Mesenchymal stem cell (in vitro differentiated cells and primary cell): ENCODE results near the gene TGFB1.
"Not testable (repeated sequence)": the region's sequence is repeated elsewhere in the genome, so short reads cannot be mapped to it uniquely, and the experiment has no call there.

Experiments used
- DNase-seq: peaks from one replicate; pipeline ENCODE4 v3.0.0-alpha.2; 2013
- H2AFZ ChIP-seq: one replicate; pipeline ENCODE4 v1.6.1; 2013; ENCODE audit warnings: low read depth, mild to moderate bottlenecking, control low read depth, inconsistent platforms, low read length, moderate library complexity
- H2AK5ac ChIP-seq: 2 replicates; pipeline ENCODE4 v1.6.1; 2013; ENCODE audit warnings: low read length, moderate library complexity, mild to moderate bottlenecking, inconsistent platforms; ENCODE audit not compliant: severe bottlenecking
- H2BK120ac ChIP-seq: one replicate; pipeline ENCODE4 v1.6.1; 2013; ENCODE audit warnings: low read depth, mild to moderate bottlenecking, inconsistent platforms, low read length, moderate library complexity
- H2BK12ac ChIP-seq, 2 experiments: one replicate each; pipeline ENCODE4 v1.6.1; 2013; ENCODE audit warnings: inconsistent platforms in 2 of 2, low read length in 2 of 2, mild to moderate bottlenecking in 2 of 2, moderate library complexity in 2 of 2, control low read depth in 1 of 2
- H2BK15ac ChIP-seq: one replicate; pipeline ENCODE4 v1.6.1; 2013; ENCODE audit warnings: mild to moderate bottlenecking, low read depth, inconsistent platforms; ENCODE audit not compliant: poor library complexity, severe bottlenecking
- H2BK5ac ChIP-seq: 2 replicates; pipeline ENCODE4 v1.6.1; 2013; ENCODE audit warnings: low read depth, mild to moderate bottlenecking, low read length, control low read depth, inconsistent platforms; ENCODE audit not compliant: poor library complexity, severe bottlenecking
- H3K14ac ChIP-seq, 2 experiments: one replicate each; pipeline ENCODE4 v1.6.1; 2013; ENCODE audit warnings: inconsistent platforms in 2 of 2, low read length in 2 of 2, control low read depth in 1 of 2, mild to moderate bottlenecking in 1 of 2, moderate library complexity in 1 of 2
- H3K18ac ChIP-seq, 2 experiments: one replicate each; pipeline ENCODE4 v1.6.1; 2013; ENCODE audit warnings: inconsistent platforms in 2 of 2, low read length in 2 of 2, control low read depth in 1 of 2, low read depth in 1 of 2, mild to moderate bottlenecking in 1 of 2
- H3K23ac ChIP-seq, 2 experiments: one replicate each; pipeline ENCODE4 v1.6.1; 2013; ENCODE audit warnings: inconsistent platforms in 2 of 2, low read length in 2 of 2, mild to moderate bottlenecking in 2 of 2, moderate library complexity in 2 of 2, control low read depth in 1 of 2
- H3K27ac ChIP-seq: 2 replicates; pipeline ENCODE4 v1.5.1; 2013; ENCODE audit warnings: mild to moderate bottlenecking, moderate library complexity, low read length, control low read depth, inconsistent platforms; ENCODE audit not compliant: poor library complexity, severe bottlenecking
- H3K27me3 ChIP-seq, 2 experiments: 2 replicates each; pipeline versions ENCODE4 v1.6.1 to v1.7.0; 2013; ENCODE audit warnings: low read length in 2 of 2, mild to moderate bottlenecking in 2 of 2, moderate library complexity in 2 of 2, control low read depth in 1 of 2, inconsistent platforms in 1 of 2; ENCODE audit not compliant: control insufficient read depth in 1 of 2, insufficient read depth in 1 of 2
- H3K36me3 ChIP-seq, 2 experiments: 2 replicates each; pipeline versions ENCODE4 v1.6.1 to v1.7.0; 2013; ENCODE audit warnings: low read length in 2 of 2, control low read depth in 1 of 2, inconsistent platforms in 1 of 2, low read depth in 1 of 2, mild to moderate bottlenecking in 1 of 2; ENCODE audit not compliant: insufficient read depth in 2 of 2, control insufficient read depth in 1 of 2
- H3K4ac ChIP-seq, 2 experiments: one replicate each; pipeline ENCODE4 v1.6.1; 2013; ENCODE audit warnings: inconsistent platforms in 2 of 2, low read length in 2 of 2, mild to moderate bottlenecking in 2 of 2, moderate library complexity in 2 of 2, control low read depth in 1 of 2, low read depth in 1 of 2
- H3K4me1 ChIP-seq: 2 replicates; pipeline ENCODE4 v1.6.1; 2013; ENCODE audit warnings: low read depth, low read length, control low read depth; ENCODE audit not compliant: control insufficient read depth, insufficient read depth
- H3K4me2 ChIP-seq: 2 replicates; pipeline ENCODE4 v1.6.1; 2013; ENCODE audit warnings: low read length, mild to moderate bottlenecking, inconsistent platforms; ENCODE audit not compliant: poor library complexity, severe bottlenecking
- H3K4me3 ChIP-seq, 2 experiments: 2 replicates each; pipeline versions ENCODE4 v1.5.1 to v1.7.0; 2013; ENCODE audit warnings: low read length in 2 of 2, mild to moderate bottlenecking in 2 of 2, control low read depth in 1 of 2, low read depth in 1 of 2; ENCODE audit not compliant: insufficient read depth in 1 of 2
- H3K79me1 ChIP-seq: replicated peaks from 2 replicates; pipeline ENCODE4 v1.6.1; 2013; ENCODE audit warnings: mild to moderate bottlenecking, control low read depth, low read length, inconsistent platforms; ENCODE audit not compliant: poor library complexity, severe bottlenecking
- H3K9ac ChIP-seq: 2 replicates; pipeline ENCODE4 v1.7.0; 2013; ENCODE audit warnings: mild to moderate bottlenecking, low read length, moderate library complexity
- H3K9me3 ChIP-seq: 2 replicates; pipeline ENCODE4 v1.7.0; 2013; ENCODE audit warnings: mild to moderate bottlenecking, low read length; ENCODE audit not compliant: control insufficient read depth
- H4K8ac ChIP-seq: one replicate; pipeline ENCODE4 v1.6.1; 2013; ENCODE audit warnings: inconsistent platforms, mild to moderate bottlenecking, low read length, moderate library complexity
- H4K91ac ChIP-seq: one replicate; pipeline ENCODE4 v1.6.1; 2013; ENCODE audit warnings: mild to moderate bottlenecking, low read length, inconsistent platforms
- WGBS: methylation state at CpG from one replicate; pipeline ENCODE4 v1.1.7; 2013; ENCODE audit warnings: mixed read lengths; 5-methylcytosine and 5-hydroxymethylcytosine counted together

TGFB1 gene

DNA sequence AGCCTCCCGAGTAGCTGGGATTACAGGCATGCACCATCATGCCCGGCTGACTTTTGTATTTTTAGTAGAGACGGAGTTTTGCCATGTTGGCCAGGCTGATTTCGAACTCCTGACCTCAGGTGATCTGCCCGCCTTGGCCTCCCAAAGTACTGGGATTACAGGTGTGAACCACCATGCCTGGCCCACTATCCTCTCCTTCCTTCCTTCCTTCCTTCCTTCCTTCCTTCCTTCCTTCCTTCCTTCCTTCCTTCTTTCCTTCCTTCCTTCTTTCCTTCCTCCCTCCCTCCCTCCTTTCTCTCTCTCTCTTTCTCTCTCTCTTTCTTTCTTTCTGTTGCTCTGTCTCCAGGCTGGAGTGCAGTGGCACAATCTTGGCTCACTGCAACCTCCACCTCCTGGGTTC, 17.4 kb upstream of the TGFB1 start:
- WGBS: 98% methylated on average over 5 of the region's 5 CpGs
- H3K79me1 ChIP-seq: peaks cover 25% of the 10 kb centered on the region
- not testable (repeated sequence) for H2AK5ac ChIP-seq, H2BK15ac ChIP-seq, H4K91ac ChIP-seq, H3K23ac ChIP-seq, H2BK120ac ChIP-seq, H2BK12ac ChIP-seq, H2AFZ ChIP-seq, H3K18ac ChIP-seq, H4K8ac ChIP-seq, H3K14ac ChIP-seq, H3K9ac ChIP-seq, DNase-seq, H3K36me3 ChIP-seq, H3K27me3 ChIP-seq, H3K4me3 ChIP-seq, H3K4me2 ChIP-seq, H3K9me3 ChIP-seq, H2BK5ac ChIP-seq, H3K27ac ChIP-seq, H3K4ac ChIP-seq
- peaks cover 30% of the 10 kb centered on the region for H3K4me1 ChIP-seq

DNA sequence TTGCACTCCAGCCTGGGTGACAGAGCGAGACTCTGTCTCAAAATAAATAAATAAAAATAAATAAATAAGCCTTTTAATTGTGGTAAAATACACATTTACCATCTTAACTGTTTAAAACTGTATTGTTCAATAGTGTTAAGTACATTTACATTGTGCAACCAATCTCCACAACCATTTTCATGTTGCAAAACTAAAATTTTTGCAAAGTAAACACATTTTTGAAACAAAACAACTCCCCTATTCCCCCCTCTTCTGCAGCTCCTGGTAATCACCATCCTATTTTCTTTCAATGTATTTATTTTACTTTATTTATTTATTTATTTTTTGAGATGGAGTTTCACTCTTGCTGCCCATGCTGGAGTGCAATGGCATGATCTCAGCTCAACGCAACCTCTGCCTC, 16.0 kb upstream of the TGFB1 start:
- Histone ChIP-seq H3K23ac (no peak overlapping the region), H3K79me1 (peaks cover 24% of the 10 kb centered on the region), H3K18ac (no peak overlapping the region), H2BK120ac (no peak overlapping the region), H2BK15ac (no peak overlapping the region), H3K27me3 (no peaks in the 10 kb centered on the region), H3K4me1 (peaks cover 32% of the 10 kb centered on the region), H4K91ac (no peak overlapping the region), H3K9me3 (no peaks in the 10 kb centered on the region), H3K4ac (no peak overlapping the region), H4K8ac (no peak overlapping the region), H3K27ac (no peak overlapping the region), H2BK12ac (no peak overlapping the region), H3K4me3 (no peak overlapping the region), H3K36me3 (peaks cover 0 to 3% of the 10 kb centered on the region in 2 experiments), H3K9ac (no peak overlapping the region), H3K14ac (no peak overlapping the region), H3K4me2 (no peak overlapping the region), H2BK5ac (no peak overlapping the region), H2AFZ (no peak overlapping the region), H2AK5ac (no peak overlapping the region)
- WGBS: 100% methylated on average over 1 of the region's 2 CpGs
- no peak for DNase-seq

DNA sequence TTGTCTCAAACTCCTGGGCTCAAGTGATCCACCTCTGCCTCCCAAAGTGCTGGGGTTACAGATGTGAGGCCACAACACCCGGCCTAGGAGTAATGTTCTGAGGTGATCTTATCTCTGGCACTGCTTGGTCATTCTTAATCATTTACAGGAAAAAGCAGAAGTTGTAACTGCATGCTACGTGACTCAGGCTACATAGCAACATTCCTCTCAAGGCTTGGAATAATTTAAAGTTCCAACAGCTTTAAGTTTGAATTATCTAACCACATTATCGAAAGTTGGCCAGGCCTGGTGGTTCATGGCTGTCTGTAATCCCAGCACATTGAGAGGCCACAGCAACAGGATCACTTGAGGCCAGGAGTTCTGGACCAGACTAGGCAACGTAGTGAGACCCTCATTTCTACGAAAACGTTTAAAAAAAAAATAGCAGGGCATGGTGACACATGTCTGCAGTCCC, 14.2 kb upstream of the TGFB1 start:
- Histone ChIP-seq H2BK120ac (peak overlapping the region; percentile 68), H3K14ac (no peak overlapping the region), H2AK5ac (peak overlapping the region; percentile 94), H3K9me3 (no peaks in the 10 kb centered on the region), H3K23ac (no peak overlapping the region), H4K91ac (peak overlapping the region; percentile 27), H2BK15ac (no peak overlapping the region), H3K4me3 (no peak overlapping the region), H2BK5ac (peak overlapping the region; percentile 74), H3K18ac (peak overlapping the region; percentile 70 to 91), H3K27me3 (no peaks in the 10 kb centered on the region), H3K4me2 (peak overlapping the region; percentile 1), H3K4me1 (peaks cover 29% of the 10 kb centered on the region), H2BK12ac (no peak overlapping the region), H3K9ac (peak overlapping the region; percentile 79), H3K36me3 (peaks cover 0 to 3% of the 10 kb centered on the region in 2 experiments), H3K79me1 (peaks cover 27% of the 10 kb centered on the region), H3K27ac (peak overlapping the region; percentile 96), H4K8ac (peak overlapping the region; percentile 85), H3K4ac (peak overlapping the region in 1 of 2 experiments; percentile 17), H2AFZ (no peak overlapping the region)
- peak; percentile 90 for DNase-seq
- WGBS: 29% methylated on average over 6 of the region's 6 CpGs

DNA sequence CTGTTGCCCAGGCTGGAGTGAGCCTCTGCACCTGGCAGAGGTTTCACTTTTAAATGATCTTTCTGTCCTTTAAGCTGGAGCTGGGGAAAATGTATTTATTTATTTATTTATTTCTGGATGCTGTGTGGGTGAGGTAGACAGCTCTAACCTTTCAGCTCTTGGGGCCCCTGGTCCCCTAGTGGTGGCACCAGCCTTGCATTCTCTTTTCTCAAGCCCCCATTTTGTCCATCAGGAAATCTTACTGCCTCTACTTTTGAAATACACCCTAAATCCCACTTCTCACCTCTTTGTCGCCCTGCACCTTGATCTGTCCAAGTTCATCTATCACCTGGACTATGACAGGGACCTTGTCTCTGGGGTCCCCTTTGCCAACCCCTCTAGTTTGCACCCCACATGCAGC, 12.4 kb upstream of the TGFB1 start:
- 98% methylated on average over 1 of the region's 1 CpG for WGBS

More for the DNA sequence above, 12.4 kb upstream of the TGFB1 start:
- Histone ChIP-seq H2BK12ac (peak overlapping the region in 1 of 2 experiments; percentile 93), H3K79me1 (peaks cover 25% of the 10 kb centered on the region), H2AK5ac (peak overlapping the region; percentile 73), H3K9me3 (no peaks in the 10 kb centered on the region), H3K4me3 (no peak overlapping the region), H3K27ac (no peak overlapping the region), H3K23ac (no peak overlapping the region), H2AFZ (no peak overlapping the region), H3K36me3 (peaks cover 0 to 3% of the 10 kb centered on the region in 2 experiments), H3K9ac (no peak overlapping the region), H2BK15ac (no peak overlapping the region), H3K18ac (no peak overlapping the region), H3K4me1 (peaks cover 29% of the 10 kb centered on the region), H3K4ac (no peak overlapping the region), H3K14ac (no peak overlapping the region), H4K91ac (peak overlapping the region; percentile 86), H2BK120ac (no peak overlapping the region), H2BK5ac (no peak overlapping the region), H3K4me2 (no peak overlapping the region), H3K27me3 (no peaks in the 10 kb centered on the region), H4K8ac (peak overlapping the region; percentile 64)
- DNase-seq: no peak
